Activated CD4-positive, CD25-positive, alpha-beta regulatory T cell treated with anti-CD3 and anti-CD28 coated beads, Interleukin-2, amount 50 U/mL, for 16 hours (primary cell): ENCODE results near the gene ZFP64.
"Not testable (repeated sequence)": the region's sequence is repeated elsewhere in the genome, so short reads cannot be mapped to it uniquely, and the experiment has no call there.

ENCODE experiments used
- DNase-seq: peaks from one replicate; pipeline ENCODE4 v3.0.0-alpha.2; 2020; ENCODE audit warnings: low read depth, low spot score

The ZFP64 gene

GRCh38 chr20:52160049-52160570, 31.5 kb downstream of the ZFP64 start:
- no peak for DNase-seq

- DNase-seq = no peak
These were observed 37.0 kb downstream of the ZFP64 start for GRCh38 chr20:52154575-52154974.

DNA sequence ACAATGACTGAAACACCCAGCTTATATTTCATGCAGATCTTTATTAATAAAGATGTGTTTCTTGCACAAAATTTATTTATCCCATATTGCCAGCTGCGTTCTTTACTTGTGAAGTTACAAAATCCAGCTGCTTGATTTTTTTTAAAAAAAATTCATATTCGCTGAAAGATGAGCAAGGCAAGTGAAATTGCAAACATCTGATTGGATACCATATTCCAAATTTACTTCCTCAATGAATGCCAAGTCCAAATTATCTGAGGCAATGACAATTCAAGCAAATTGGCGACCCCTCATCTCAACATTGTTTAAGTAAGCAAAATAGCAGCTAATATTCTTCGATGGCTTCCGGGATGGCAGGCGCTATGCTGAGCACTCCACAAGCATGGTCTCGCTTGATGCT, 37.7 kb downstream of the ZFP64 start:
- DNase-seq = no peak

- no peak for DNase-seq
These were observed 38.7 kb downstream of the ZFP64 start for GRCh38 chr20:52152921-52153320.

- no peak for DNase-seq
These were observed 39.2 kb downstream of the ZFP64 start for GRCh38 chr20:52152416-52152815.

DNA sequence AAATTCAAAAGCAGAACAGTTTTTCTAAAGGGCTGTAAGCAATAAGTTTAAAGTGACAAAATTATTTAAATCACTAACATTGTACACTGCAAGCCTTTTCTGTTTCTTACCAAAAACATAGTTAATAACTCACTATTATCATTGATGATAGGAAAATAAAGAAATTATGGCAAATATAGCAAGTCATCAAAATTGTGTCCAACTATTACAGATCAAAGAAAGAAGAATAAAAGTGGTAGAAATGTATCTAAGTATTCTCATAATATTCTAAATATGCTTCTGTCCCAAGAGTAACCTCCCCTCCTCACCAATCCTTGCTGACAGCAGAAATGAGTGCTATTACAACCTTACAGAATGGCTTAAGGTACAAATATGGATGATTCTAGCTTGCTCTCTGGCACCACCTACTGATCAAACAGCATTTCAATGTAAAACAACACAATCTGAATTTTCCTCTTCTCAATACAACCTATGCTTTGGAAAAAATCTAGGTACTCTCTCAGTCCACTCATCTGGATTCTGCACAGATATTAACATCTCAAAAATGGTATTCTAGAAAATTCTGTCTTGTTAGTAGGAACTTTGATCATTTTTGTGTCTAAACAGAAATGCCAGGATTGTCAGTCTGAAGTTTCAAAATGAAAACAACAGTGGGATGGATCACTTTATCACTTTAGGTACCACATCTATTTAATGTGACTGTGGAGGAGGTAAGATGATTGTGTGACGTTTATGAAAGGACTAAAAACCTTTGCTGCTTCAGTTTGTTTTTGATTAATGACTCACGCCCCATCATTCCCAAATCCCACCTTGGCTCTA, 40.9 kb downstream of the ZFP64 start:
- DNase-seq = no peak

- no peak for DNase-seq
These were observed 46.0 kb downstream of the ZFP64 start for GRCh38 chr20:52145587-52145986.

GRCh38 chr20:52143277-52143676, 48.3 kb downstream of the ZFP64 start:
- no peak for DNase-seq

DNA sequence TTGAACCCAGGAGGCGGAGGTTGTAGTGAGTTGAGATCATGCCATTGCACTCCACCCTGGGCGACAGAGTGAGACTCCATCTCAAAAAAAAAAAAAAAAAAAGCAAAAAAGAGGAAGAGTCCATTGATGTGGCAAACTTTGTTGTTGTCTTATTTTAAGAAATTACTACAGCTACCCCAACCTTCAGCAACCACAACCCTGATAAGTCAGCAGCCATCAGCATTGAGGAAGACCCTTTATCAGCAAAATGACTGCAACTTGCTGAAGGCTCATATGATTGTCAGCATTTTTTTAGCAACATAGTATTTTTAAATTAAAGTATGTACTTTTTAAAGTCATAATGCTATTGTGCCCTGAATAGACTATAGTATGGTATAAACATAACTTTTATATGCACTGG, 48.8 kb downstream of the ZFP64 start:
- DNase-seq = no peak

- no peak for DNase-seq
These were observed 51.6 kb downstream of the ZFP64 start for GRCh38 chr20:52139986-52140385.

DNA sequence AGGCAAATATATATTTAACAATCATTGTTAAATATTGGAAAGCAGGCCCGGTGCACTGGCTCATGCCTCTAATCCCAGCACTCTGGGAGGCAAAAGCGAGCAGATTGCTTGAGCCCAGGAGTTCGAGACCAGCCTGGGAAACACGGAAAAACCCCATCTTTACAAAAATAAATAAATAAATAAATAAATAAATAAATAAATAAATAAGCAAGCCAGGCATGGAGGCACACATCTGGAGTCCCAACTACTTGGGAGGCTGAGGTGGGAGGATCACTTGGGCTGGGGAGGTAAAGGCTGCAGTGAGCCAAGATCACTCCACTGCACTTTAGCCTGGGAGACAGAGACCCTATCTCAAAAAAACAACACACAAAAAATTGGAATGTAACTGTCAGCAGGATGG, 53.7 kb downstream of the ZFP64 start:
- no peak for DNase-seq

GRCh38 chr20:52133714-52134113, 57.9 kb downstream of the ZFP64 start:
- DNase-seq = not testable (repeated sequence)

DNA sequence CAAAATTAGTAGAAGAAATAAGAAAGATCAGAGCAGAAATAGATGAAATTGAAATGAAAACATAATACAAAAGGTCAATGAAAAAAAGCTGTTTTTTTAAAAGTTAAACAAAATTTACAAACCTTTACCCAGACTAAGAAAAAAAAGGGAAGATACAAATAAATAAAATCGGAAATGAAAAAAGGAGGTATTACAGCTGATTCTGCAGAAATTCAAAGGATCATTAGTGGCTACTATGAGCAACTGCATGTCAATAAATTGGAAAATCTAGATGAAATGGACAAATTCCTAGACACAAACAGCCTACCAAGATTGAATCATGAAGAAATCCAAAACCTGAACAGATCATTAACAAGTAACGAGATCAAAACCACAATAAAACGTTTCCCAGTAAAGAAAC, 59.2 kb downstream of the ZFP64 start:
- no peak for DNase-seq

GRCh38 chr20:52131048-52131643, 60.4 kb downstream of the ZFP64 start:
- no peak for DNase-seq

GRCh38 chr20:52130406-52130805, 61.2 kb downstream of the ZFP64 start:
- DNase-seq = no peak

- no peak for DNase-seq
These were observed 62.0 kb downstream of the ZFP64 start for GRCh38 chr20:52129611-52130010.

DNA sequence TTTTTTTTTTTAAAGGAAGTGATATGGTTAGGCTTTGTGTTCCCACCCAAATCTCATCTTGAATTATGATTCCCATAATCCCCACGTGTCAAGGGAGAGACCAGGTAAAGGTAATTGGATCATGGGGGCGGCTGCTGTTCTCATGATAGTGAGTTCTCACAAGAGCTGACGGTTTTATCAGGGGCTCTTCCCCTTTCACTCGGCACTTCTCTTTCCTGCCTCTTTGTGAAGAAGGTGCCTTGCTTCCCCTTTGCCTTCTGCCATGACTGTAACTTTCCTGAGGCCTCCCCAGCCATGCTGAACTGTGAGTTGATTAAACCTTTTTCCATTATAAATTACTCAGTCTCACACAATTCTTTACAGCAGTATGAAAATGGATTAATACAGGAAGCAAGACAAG, 64.3 kb downstream of the ZFP64 start:
- no peak for DNase-seq

GRCh38 chr20:52124821-52125220, 66.8 kb downstream of the ZFP64 start:
- no peak for DNase-seq

DNA sequence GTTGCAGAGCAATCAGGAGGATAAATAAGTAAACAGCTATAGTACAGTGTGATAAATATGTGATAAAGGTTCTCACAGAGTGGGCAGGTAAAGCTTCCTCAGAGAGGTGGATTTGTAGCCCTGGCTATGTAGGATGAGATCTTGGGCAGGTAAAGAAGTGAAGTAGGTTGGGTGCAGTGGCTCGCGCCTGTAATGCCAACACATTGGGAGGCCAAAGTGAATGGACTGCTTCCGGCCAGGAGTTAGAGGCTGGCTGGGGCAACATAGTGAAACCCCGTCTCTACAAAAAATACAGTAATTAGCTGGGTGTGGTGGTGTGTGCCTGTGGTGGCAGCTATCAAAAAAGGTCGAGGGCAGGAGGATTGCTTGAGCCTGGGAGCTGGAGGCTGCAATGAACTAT, 72.9 kb downstream of the ZFP64 start:
- DNase-seq = no peak

DNA sequence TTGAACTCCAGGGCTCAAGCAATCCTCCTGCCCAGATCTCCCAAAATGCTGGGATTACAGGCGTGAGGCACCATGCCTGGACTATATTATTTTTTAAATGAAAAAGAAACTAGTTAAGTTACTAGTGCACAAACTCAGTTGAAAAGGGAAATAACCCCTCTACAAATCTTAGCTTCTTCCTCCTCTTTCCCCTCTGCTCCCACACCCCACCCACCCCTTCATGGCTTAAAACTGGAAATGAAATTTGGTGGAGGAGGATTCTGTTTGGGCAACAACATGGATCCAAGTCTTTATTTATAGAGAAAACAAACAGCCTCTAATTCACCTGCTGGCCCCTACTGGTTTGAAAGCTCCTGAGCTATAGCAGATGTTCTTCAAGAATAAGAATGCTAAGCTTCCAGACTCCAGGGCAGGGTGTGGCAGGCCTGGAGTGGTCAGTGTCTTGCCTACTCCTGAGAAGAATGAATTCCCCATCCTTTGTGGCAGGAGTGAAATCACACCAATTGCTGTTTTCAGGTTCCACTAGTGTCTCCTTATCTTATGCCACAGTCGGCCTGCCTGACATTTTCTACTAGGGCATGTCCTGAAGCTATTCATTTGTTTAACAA, 73.5 kb downstream of the ZFP64 start:
- no peak for DNase-seq

DNA sequence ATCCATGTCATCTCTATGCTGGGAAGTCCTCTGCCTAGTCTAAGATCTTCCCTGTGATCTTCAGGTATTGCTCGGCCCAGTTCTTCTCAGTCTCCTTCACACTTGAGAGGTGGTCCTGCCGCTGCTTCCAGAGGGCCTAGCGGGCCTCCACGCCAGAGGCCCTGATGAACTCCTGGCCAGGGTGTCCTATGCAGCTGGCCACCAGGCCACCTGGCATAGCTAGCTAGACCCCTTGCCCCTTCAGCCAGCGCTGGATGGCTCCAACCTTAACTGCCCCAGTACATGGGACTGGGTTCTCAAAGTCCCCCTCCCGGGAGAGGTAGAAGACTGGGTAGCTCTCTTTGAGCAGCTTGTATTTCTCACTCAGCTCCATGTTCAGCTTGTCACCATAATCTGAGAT, 81.1 kb downstream of the ZFP64 start:
- DNase-seq = no peak
